Keratinocyte (primary cell): ENCODE results near the gene OR4N5. TPM values are rescaled to one million over a fixed set of nuclear protein-coding genes. Genes with fewer than 3 reads are reported as not detected.

Experiments
- DNase-seq: peaks from one replicate; pipeline ENCODE4 v3.0.0-alpha.2; 2011; ENCODE audit warnings: low read depth, missing footprints, low spot score
- FAIRE-seq: peaks from 2 replicates; lab custom pipeline; 2011; peaks lifted over from hg19 to GRCh38; lab: Jason Lieb, UNC
- H2AFZ ChIP-seq: 2 replicates; pipeline ENCODE4 v1.6.0; 2012; ENCODE audit warnings: low read length, control low read depth, inconsistent platforms; ENCODE audit not compliant: control insufficient read depth
- H3K27ac ChIP-seq: 2 replicates; pipeline ENCODE4 v1.5.1; 2011; ENCODE audit warnings: low read length; ENCODE audit not compliant: control insufficient read depth, insufficient read depth
- H3K27me3 ChIP-seq: 3 replicates; pipeline ENCODE4 v1.6.0; 2011; ENCODE audit warnings: low read length; ENCODE audit not compliant: control insufficient read depth, insufficient read depth; ENCODE audit errors: extremely low read depth
- H3K36me3 ChIP-seq, 2 experiments: 2 replicates in 1 of 2; 3 replicates in 1 of 2; pipeline ENCODE4 v1.5.1; 2011; ENCODE audit warnings: low read length in 2 of 2, mild to moderate bottlenecking in 1 of 2; ENCODE audit not compliant: control insufficient read depth in 2 of 2, insufficient read depth in 2 of 2; ENCODE audit errors: extremely low read depth in 1 of 2
- H3K4me1 ChIP-seq: 3 replicates; pipeline ENCODE4 v1.5.1; 2011; ENCODE audit warnings: low read length; ENCODE audit not compliant: control insufficient read depth, insufficient read depth; ENCODE audit errors: extremely low read depth
- H3K4me2 ChIP-seq: 3 replicates; pipeline ENCODE4 v1.6.0; 2011; ENCODE audit warnings: low read depth, low read length; ENCODE audit not compliant: control insufficient read depth, insufficient read depth; ENCODE audit errors: extremely low read depth
- H3K4me3 ChIP-seq, 3 experiments: fragments of 200-600 bp in 1 of 3; sonication (generic) in 1 of 3; 2 replicates in 2 of 3; 3 replicates in 1 of 3; pipeline ENCODE4 v1.5.1; 2011 to 2016; ENCODE audit warnings: low read length in 3 of 3, mild to moderate bottlenecking in 3 of 3, control low read depth in 2 of 3, inconsistent platforms in 1 of 3, low read depth in 1 of 3, mixed read lengths in 1 of 3, mixed run types in 1 of 3, moderate library complexity in 1 of 3; ENCODE audit not compliant: control insufficient read depth in 2 of 3, insufficient read depth in 2 of 3; ENCODE audit errors: extremely low read depth in 1 of 3
- H3K79me2 ChIP-seq: 2 replicates; pipeline ENCODE4 v1.6.0; 2012; ENCODE audit warnings: low read length; ENCODE audit not compliant: control insufficient read depth, insufficient read depth
- H3K9ac ChIP-seq: 3 replicates; pipeline ENCODE4 v1.6.0; 2011; ENCODE audit warnings: low read length; ENCODE audit not compliant: control insufficient read depth, insufficient read depth; ENCODE audit errors: extremely low read depth
- H3K9me1 ChIP-seq: 3 replicates; pipeline ENCODE4 v1.6.0; 2011; ENCODE audit warnings: low read length; ENCODE audit not compliant: control insufficient read depth, insufficient read depth; ENCODE audit errors: extremely low read depth
- H3K9me3 ChIP-seq: 2 replicates; pipeline ENCODE4 v1.5.1; 2012; ENCODE audit warnings: low read depth, low read length; ENCODE audit not compliant: control insufficient read depth
- H4K20me1 ChIP-seq: 3 replicates; pipeline ENCODE4 v1.6.0; 2011; ENCODE audit warnings: low read length; ENCODE audit not compliant: control insufficient read depth, insufficient read depth; ENCODE audit errors: extremely low read depth
- CTCF ChIP-seq, 3 experiments: IDR thresholded peaks in 1 of 3; conservative IDR thresholded peaks in 1 of 3; optimal IDR thresholded peaks in 1 of 3; 2 replicates in 2 of 3; 3 replicates in 1 of 3; pipeline versions ENCODE3 to v1.5.1; 2011; ENCODE audit warnings: low read length in 3 of 3, mild to moderate bottlenecking in 3 of 3, moderate library complexity in 2 of 3, control low read depth in 1 of 3, inconsistent platforms in 1 of 3; ENCODE audit not compliant: insufficient read depth in 2 of 3; ENCODE audit errors: extremely low read depth in 1 of 3
- EZH2 ChIP-seq: IDR thresholded peaks from one replicate; pipeline ENCODE4 v1.6.1; 2012; ENCODE audit warnings: inconsistent platforms, mild to moderate bottlenecking, low read length, moderate library complexity
- dilution Hi-C: fragments of 300-500 bp; cut with MboI; formaldehyde crosslinking; loops from one replicate; pipeline ENCODE4 v1.7.0; 2020; ENCODE audit warnings: low sequenced_read_pairs; ENCODE audit not compliant: extremely low pct_ligation_motif_present
- polyA plus RNA-seq, 5 experiments: library from polyadenylated mRNA; depleted of rRNA in 3 of 5; stranded (reverse) in 3 of 5; stranded (forward) in 1 of 5; unstranded in 1 of 5; fragments of >200 nt; gene quantifications; 1 replicate in 1 of 5; 2 replicates in 3 of 5; 3 replicates in 1 of 5; pipeline versions ENCODE4 v1.2.1 to v1.2.3, GENCODE V29; 2011 to 2012; ENCODE audit warnings: missing spikeins in 2 of 5, low read depth in 1 of 5, low replicate concordance in 1 of 5

OR4N5 gene
- polyA plus RNA-seq, 1 donor (not counting 4 experiments of a cell fraction or from before 2014, with no cell fraction given): not detected

GRCh38 chr14:20190596-20190995, 52.0 kb downstream of the OR4N5 start, which contains the start of gene OR11G2:
Gene OR11G2, plus strand, starts transcription at chr14:20190896. Its CDS starts 6,542 bp downstream, at chr14:20197438.
- Histone ChIP-seq H3K4me2 (no peak within 1 kb of the TSS), H4K20me1 (no peaks in the 10 kb centered on the region), H3K27ac (no peak within 1 kb of the TSS), H3K9me3 (no peaks in the 10 kb centered on the region), H2AFZ (no peak within 1 kb of the TSS), H3K9me1 (no peaks in the 10 kb centered on the region), H3K4me3 (no peak within 1 kb of the TSS), H3K79me2 (no peaks in the 10 kb centered on the region), H3K9ac (no peak within 1 kb of the TSS), H3K36me3 (no peaks in the 10 kb centered on the region), H3K27me3 (no peaks in the 10 kb centered on the region), H3K4me1 (no peaks in the 10 kb centered on the region)
- TF ChIP-seq EZH2: no peak
- dilution Hi-C loops: no loop called here
- FAIRE-seq (no peak), DNase-seq (no peak)

GRCh38 chr14:20191396-20191795, 52.8 kb downstream of the OR4N5 start:
- no peaks in the 10 kb centered on the region for H3K79me2 ChIP-seq
- no peak overlapping the region for H3K4me3 ChIP-seq
- H2AFZ ChIP-seq: no peak overlapping the region
- H3K4me2 ChIP-seq: no peak overlapping the region
- DNase-seq (no peak), FAIRE-seq (no peak)
- no peak for TF ChIP-seq CTCF (optimal IDR thresholded peaks at IDR 0.05 in 1 of 3, IDR thresholded peaks at IDR 0.05 in 1 of 3, conservative IDR thresholded peaks at IDR 0.05 in 1 of 3; ENCODE audit: extremely low read depth in 1 of 3, insufficient read depth in 2 of 3, low read length in 3 of 3)
- TF ChIP-seq EZH2: no peak
- dilution Hi-C loops: no loop called here
- H3K27ac ChIP-seq: no peak overlapping the region
- H3K9me1 ChIP-seq: no peaks in the 10 kb centered on the region
- no peaks in the 10 kb centered on the region for H3K27me3 ChIP-seq
- H3K4me1 ChIP-seq: no peaks in the 10 kb centered on the region
- H4K20me1 ChIP-seq: no peaks in the 10 kb centered on the region
- H3K9ac ChIP-seq: no peak overlapping the region
- no peaks in the 10 kb centered on the region for H3K9me3 ChIP-seq
- H3K36me3 ChIP-seq: no peaks in the 10 kb centered on the region

- Histone ChIP-seq H3K27me3 (no peaks in the 10 kb centered on the region), H3K27ac (no peak overlapping the region), H3K4me3 (no peak overlapping the region), H3K9ac (no peak overlapping the region), H3K36me3 (no peaks in the 10 kb centered on the region), H3K79me2 (no peaks in the 10 kb centered on the region), H3K9me3 (no peaks in the 10 kb centered on the region), H3K4me2 (no peak overlapping the region), H2AFZ (no peak overlapping the region), H3K9me1 (no peaks in the 10 kb centered on the region), H3K4me1 (no peaks in the 10 kb centered on the region), H4K20me1 (no peaks in the 10 kb centered on the region)
- FAIRE-seq: no peak
- DNase-seq: no peak
- TF ChIP-seq EZH2: no peak
- TF ChIP-seq CTCF (optimal IDR thresholded peaks at IDR 0.05 in 1 of 3, IDR thresholded peaks at IDR 0.05 in 1 of 3, conservative IDR thresholded peaks at IDR 0.05 in 1 of 3; ENCODE audit: extremely low read depth in 1 of 3, insufficient read depth in 2 of 3, low read length in 3 of 3): no peak
- dilution Hi-C loops: no loop called here
Measured at GRCh38 chr14:20194101-20194500, 55.5 kb downstream of the OR4N5 start.
